HCT116 (cell line): ENCODE measurements around the gene AOPEP. TPM values are rescaled to one million over a fixed set of nuclear protein-coding genes. Genes with fewer than 3 reads are reported as not detected.

Experiments used
- ATAC-seq: fragments of 200-7000 bp; cut with Tn5 transposase; 2 replicates; pipeline ENCODE4 v1.9.1; 2020; ENCODE audit warnings: mild to moderate bottlenecking, moderate library complexity
- BruUV-seq: library from RNA; stranded (reverse); fragments of 400-500 nt; replicated peaks from 2 replicates; lab custom pipeline; 2021; lab: Mats Ljungman, UMichigan
- CTCF ChIA-PET: fragments of 300-600 bp; sonication (Branson Sonifier 250); formaldehyde crosslinking; loops from one replicate; lab custom pipeline; 2021; ENCODE audit warnings: antibody characterized with exemption; lab: Charles Lee
- POLR2A ChIA-PET: fragments of 300-600, 350-600 bp; sonication (Branson Sonifier 250); formaldehyde crosslinking; loops from one replicate; lab custom pipeline; 2021; ENCODE audit warnings: antibody characterized with exemption; lab: Charles Lee
- RAD21 ChIA-PET, 2 experiments: fragments of 300-600 bp; sonication (Branson Sonifier 250); formaldehyde crosslinking; loops; one replicate each; lab custom pipeline; 2023; ENCODE audit warnings: low total read pairs in 2 of 2; ENCODE audit not compliant: uncharacterized antibody in 2 of 2, unreplicated experiment in 2 of 2, low non-redundant PET in 1 of 2; lab: Charles Lee
- DNase-seq: peaks from one replicate; pipeline ENCODE4 v3.0.0-alpha.2; 2010; ENCODE audit warnings: low read depth, low spot score
- H2AFZ ChIP-seq: fragments of 200-600 bp; shearing (Covaris generic), sonication (generic); 2 replicates; pipeline ENCODE4 v1.6.1; 2017; ENCODE audit warnings: low read depth, mixed run types, mixed read lengths, antibody characterized with exemption, low read length; ENCODE audit not compliant: poor library complexity, severe bottlenecking
- H3K27ac ChIP-seq: 2 replicates; pipeline ENCODE4 v1.5.1; 2012; ENCODE audit warnings: low read depth, low read length
- H3K27me3 ChIP-seq: fragments of 200-600 bp; sonication (generic); 2 replicates; pipeline ENCODE4 v1.6.1; 2016; ENCODE audit warnings: mixed run types, low read length, mixed read lengths; ENCODE audit not compliant: insufficient read depth
- H3K36me3 ChIP-seq, 2 experiments: fragments of 200-500 bp in 1 of 2; fragments of 200-600 bp in 1 of 2; sonication (Bioruptor generic) in 1 of 2; sonication (generic) in 1 of 2; 2 replicates each; pipeline versions ENCODE4 v1.5.1 to v1.6.1; 2014 to 2016; ENCODE audit warnings: low read length in 2 of 2, inconsistent platforms in 1 of 2, mixed read lengths in 1 of 2, mixed run types in 1 of 2; ENCODE audit not compliant: insufficient read depth in 2 of 2, control insufficient read depth in 1 of 2
- H3K4me1 ChIP-seq, 2 experiments: fragments of 200-600 bp in 1 of 2; sonication (generic) in 1 of 2; 2 replicates each; pipeline versions ENCODE4 v1.5.1 to v1.6.1; 2012 to 2017; ENCODE audit warnings: low read length in 2 of 2, inconsistent platforms in 1 of 2, mild to moderate bottlenecking in 1 of 2, mixed read lengths in 1 of 2, mixed run types in 1 of 2, moderate library complexity in 1 of 2; ENCODE audit not compliant: insufficient read depth in 2 of 2, control insufficient read depth in 1 of 2
- H3K4me2 ChIP-seq: fragments of 200-600 bp; sonication (generic); 2 replicates; pipeline ENCODE4 v1.6.1; 2017; ENCODE audit warnings: mixed run types, low read length, mixed read lengths
- H3K4me3 ChIP-seq, 2 experiments: fragments of 200-600 bp in 1 of 2; sonication (generic) in 1 of 2; replicated peaks in 1 of 2; 2 replicates each; pipeline ENCODE4 v1.5.1; 2011 to 2016; ENCODE audit warnings: low read length in 2 of 2, control low read depth in 1 of 2, low read depth in 1 of 2, mild to moderate bottlenecking in 1 of 2, mixed read lengths in 1 of 2, mixed run types in 1 of 2
- H3K79me2 ChIP-seq: fragments of 200-600 bp; sonication (generic); 2 replicates; pipeline ENCODE4 v1.6.1; 2017; ENCODE audit warnings: mild to moderate bottlenecking, mixed run types, low read length, moderate library complexity, mixed read lengths; ENCODE audit not compliant: insufficient read depth
- H3K9ac ChIP-seq: fragments of 200-600 bp; sonication (generic); 2 replicates; pipeline ENCODE4 v1.6.1; 2016; ENCODE audit warnings: low read length, mixed read lengths
- H3K9me2 ChIP-seq: fragments of 200-600 bp; sonication (generic), shearing (Covaris generic); 2 replicates; pipeline ENCODE4 v1.6.1; 2017; ENCODE audit warnings: mixed run types, mild to moderate bottlenecking, moderate library complexity; ENCODE audit not compliant: insufficient read depth
- H3K9me3 ChIP-seq, 2 experiments: fragments of 200-500 bp in 1 of 2; fragments of 200-600 bp in 1 of 2; sonication (Bioruptor generic) in 1 of 2; sonication (generic) in 1 of 2; 2 replicates each; pipeline ENCODE4 v1.6.1; 2014 to 2017; ENCODE audit warnings: low read length in 2 of 2, mixed read lengths in 2 of 2, inconsistent platforms in 1 of 2, low read depth in 1 of 2, mild to moderate bottlenecking in 1 of 2, mixed run types in 1 of 2, moderate library complexity in 1 of 2; ENCODE audit not compliant: control insufficient read depth in 1 of 2, insufficient read depth in 1 of 2
- H4K20me1 ChIP-seq: fragments of 200-600 bp; sonication (generic), shearing (Covaris generic); 2 replicates; pipeline ENCODE4 v1.6.1; 2017; ENCODE audit warnings: mixed run types, mild to moderate bottlenecking, moderate library complexity; ENCODE audit not compliant: insufficient read depth
- CBX3 ChIP-seq: IDR thresholded peaks from 2 replicates; pipeline ENCODE4 v1.6.1; 2012; ENCODE audit warnings: low read depth
- CEBPB ChIP-seq: IDR thresholded peaks from 2 replicates; pipeline ENCODE4 v1.6.1; 2012; ENCODE audit warnings: low read depth
- JUND ChIP-seq: IDR thresholded peaks from 2 replicates; pipeline ENCODE4 v1.6.1; 2012
- POLR2AphosphoS5 ChIP-seq: IDR thresholded peaks from 2 replicates; pipeline ENCODE4 v1.6.1; 2011; ENCODE audit warnings: mild to moderate bottlenecking, low read depth, low read length, moderate library complexity
- TCF7L2 ChIP-seq: IDR thresholded peaks from 2 replicates; pipeline ENCODE4 v1.7.0; 2011; ENCODE audit warnings: borderline replicate concordance, inconsistent platforms; ENCODE audit not compliant: insufficient read depth, insufficient read length; ENCODE audit errors: extremely low read depth
- ZNF274 ChIP-seq: fragments of 200-500 bp; sonication (Bioruptor generic); IDR thresholded peaks from 2 replicates; pipeline ENCODE4 v1.6.1; 2014; ENCODE audit warnings: mild to moderate bottlenecking, low read depth, low read length, inconsistent platforms
- intact Hi-C: fragments of 100-400 bp; cut with micrococcal nuclease; formaldehyde crosslinking; loops from 2 replicates; pipeline ENCODE4 v1.10.0; 2022
- total RNA-seq: library from RNA; stranded (reverse); gene quantifications from one replicate; pipeline ENCODE4 v1.2.1, GENCODE V29; 2021; ENCODE audit not compliant: unreplicated experiment
- TF ChIP-seq, protein P1 (sequence below), 3 experiments: fragments of 200-600 bp in 1 of 3; sonication (generic) in 1 of 3; IDR thresholded peaks in 2 of 3; conservative IDR thresholded peaks in 1 of 3; 2 replicates each; pipeline ENCODE4 v1.5.1; 2012 to 2017; ENCODE audit warnings: low read depth in 2 of 3, low read length in 2 of 3, antibody characterized with exemption in 1 of 3, borderline replicate concordance in 1 of 3, control low read depth in 1 of 3, mild to moderate bottlenecking in 1 of 3, mixed read lengths in 1 of 3, mixed run types in 1 of 3, moderate library complexity in 1 of 3; ENCODE audit not compliant: insufficient read depth in 1 of 3
- TF ChIP-seq, protein P2 (sequence below): IDR thresholded peaks from 2 replicates; pipeline ENCODE4 v1.6.1; 2012; ENCODE audit warnings: low read depth

Gene AOPEP
- total RNA-seq, 1 experiment from 2014 or later = 15.1 TPM

DNA sequence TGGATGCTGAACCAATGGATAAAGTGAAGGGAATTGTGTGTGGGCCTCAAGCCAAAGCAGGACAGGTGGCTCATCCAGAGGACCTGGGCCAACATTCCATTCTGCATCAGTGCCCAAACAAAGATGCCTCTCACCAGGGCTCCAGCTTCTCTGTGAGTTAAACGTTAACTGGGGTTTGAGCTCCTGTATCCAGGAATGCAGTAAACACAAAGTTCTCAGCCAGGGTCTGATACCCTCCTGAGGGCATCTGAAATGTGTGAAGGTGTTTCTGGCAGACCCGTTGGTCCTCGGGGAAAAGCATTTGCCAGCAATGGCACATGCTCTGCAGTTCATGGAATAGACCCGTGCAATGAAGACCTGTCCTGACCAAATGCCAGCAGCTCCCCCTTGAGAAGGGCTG lies 33.9 kb upstream of the AOPEP start:
- Histone ChIP-seq H3K79me2 (no peaks in the 10 kb centered on the region), H4K20me1 (no peaks in the 10 kb centered on the region), H3K4me3 (no peak overlapping the region), H3K4me2 (no peak overlapping the region), H3K36me3 (no peaks in the 10 kb centered on the region), H3K9me2 (no peaks in the 10 kb centered on the region), H2AFZ (no peak overlapping the region), H3K4me1 (no peaks in the 10 kb centered on the region), H3K9me3 (no peaks in the 10 kb centered on the region), H3K9ac (no peak overlapping the region), H3K27ac (no peak overlapping the region), H3K27me3 (peaks cover 4% of the 10 kb centered on the region; the same call in 1 of the 2 replicates)
- TF ChIP-seq CEBPB (no peak), POLR2AphosphoS5 (no peak), JUND (no peak), ZNF274 (no peak), TCF7L2 (no peak), CBX3 (no peak)
- TF ChIP-seq, protein P1, sequence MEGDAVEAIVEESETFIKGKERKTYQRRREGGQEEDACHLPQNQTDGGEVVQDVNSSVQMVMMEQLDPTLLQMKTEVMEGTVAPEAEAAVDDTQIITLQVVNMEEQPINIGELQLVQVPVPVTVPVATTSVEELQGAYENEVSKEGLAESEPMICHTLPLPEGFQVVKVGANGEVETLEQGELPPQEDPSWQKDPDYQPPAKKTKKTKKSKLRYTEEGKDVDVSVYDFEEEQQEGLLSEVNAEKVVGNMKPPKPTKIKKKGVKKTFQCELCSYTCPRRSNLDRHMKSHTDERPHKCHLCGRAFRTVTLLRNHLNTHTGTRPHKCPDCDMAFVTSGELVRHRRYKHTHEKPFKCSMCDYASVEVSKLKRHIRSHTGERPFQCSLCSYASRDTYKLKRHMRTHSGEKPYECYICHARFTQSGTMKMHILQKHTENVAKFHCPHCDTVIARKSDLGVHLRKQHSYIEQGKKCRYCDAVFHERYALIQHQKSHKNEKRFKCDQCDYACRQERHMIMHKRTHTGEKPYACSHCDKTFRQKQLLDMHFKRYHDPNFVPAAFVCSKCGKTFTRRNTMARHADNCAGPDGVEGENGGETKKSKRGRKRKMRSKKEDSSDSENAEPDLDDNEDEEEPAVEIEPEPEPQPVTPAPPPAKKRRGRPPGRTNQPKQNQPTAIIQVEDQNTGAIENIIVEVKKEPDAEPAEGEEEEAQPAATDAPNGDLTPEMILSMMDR (IDR thresholded peaks at IDR 0.05 in 2 of 3, conservative IDR thresholded peaks at IDR 0.05 in 1 of 3; ENCODE audit: borderline replicate concordance in 1 of 3, insufficient read depth in 1 of 3, low read depth in 2 of 3, low read length in 2 of 3) = no peak
- TF ChIP-seq, protein P2, sequence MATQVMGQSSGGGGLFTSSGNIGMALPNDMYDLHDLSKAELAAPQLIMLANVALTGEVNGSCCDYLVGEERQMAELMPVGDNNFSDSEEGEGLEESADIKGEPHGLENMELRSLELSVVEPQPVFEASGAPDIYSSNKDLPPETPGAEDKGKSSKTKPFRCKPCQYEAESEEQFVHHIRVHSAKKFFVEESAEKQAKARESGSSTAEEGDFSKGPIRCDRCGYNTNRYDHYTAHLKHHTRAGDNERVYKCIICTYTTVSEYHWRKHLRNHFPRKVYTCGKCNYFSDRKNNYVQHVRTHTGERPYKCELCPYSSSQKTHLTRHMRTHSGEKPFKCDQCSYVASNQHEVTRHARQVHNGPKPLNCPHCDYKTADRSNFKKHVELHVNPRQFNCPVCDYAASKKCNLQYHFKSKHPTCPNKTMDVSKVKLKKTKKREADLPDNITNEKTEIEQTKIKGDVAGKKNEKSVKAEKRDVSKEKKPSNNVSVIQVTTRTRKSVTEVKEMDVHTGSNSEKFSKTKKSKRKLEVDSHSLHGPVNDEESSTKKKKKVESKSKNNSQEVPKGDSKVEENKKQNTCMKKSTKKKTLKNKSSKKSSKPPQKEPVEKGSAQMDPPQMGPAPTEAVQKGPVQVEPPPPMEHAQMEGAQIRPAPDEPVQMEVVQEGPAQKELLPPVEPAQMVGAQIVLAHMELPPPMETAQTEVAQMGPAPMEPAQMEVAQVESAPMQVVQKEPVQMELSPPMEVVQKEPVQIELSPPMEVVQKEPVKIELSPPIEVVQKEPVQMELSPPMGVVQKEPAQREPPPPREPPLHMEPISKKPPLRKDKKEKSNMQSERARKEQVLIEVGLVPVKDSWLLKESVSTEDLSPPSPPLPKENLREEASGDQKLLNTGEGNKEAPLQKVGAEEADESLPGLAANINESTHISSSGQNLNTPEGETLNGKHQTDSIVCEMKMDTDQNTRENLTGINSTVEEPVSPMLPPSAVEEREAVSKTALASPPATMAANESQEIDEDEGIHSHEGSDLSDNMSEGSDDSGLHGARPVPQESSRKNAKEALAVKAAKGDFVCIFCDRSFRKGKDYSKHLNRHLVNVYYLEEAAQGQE = no peak
- ChIA-PET CTCF (interaction anchor here (1.0 kb wide), 1 partner anchor 11 kb away, joined by 3 read pairs; no protein-coding TSS in a partner anchor), POLR2A (no interaction called here), RAD21 (no interaction called here)
- intact Hi-C loops = no loop called here
- no TSS peak for BruUV-seq
- no peak for ATAC-seq
- DNase-seq = no peak
